HG03066 (cell line): ENCODE measurements around the gene RBM10.

ENCODE experiments used
- ATAC-seq: cut with Tn5 transposase; IDR thresholded peaks from one replicate; pipeline ENCODE4 v1.9.1; 2021; ENCODE audit warnings: low read depth; ENCODE audit not compliant: unreplicated experiment

Gene RBM10

GRCh38 chrX:47194194-47194787, 49.3 kb downstream of the RBM10 start:
- ATAC-seq: no peak

GRCh38 chrX:47196098-47196497, 51.1 kb downstream of the RBM10 start:
- ATAC-seq: no peak

GRCh38 chrX:47197526-47197925, 52.5 kb downstream of the RBM10 start:
- no peak for ATAC-seq

- ATAC-seq: no peak
Measured at GRCh38 chrX:47198026-47198686, 53.1 kb downstream of the RBM10 start.

- ATAC-seq: no peak
Measured at GRCh38 chrX:47198687-47199080, 53.7 kb downstream of the RBM10 start.

- ATAC-seq: no peak
Measured at GRCh38 chrX:47199286-47199685, 54.3 kb downstream of the RBM10 start.

GRCh38 chrX:47200385-47201150, 55.5 kb downstream of the RBM10 start:
- no peak for ATAC-seq

- no peak for ATAC-seq
Measured at GRCh38 chrX:47201345-47201944, 56.4 kb downstream of the RBM10 start.

- ATAC-seq: no peak
Measured at GRCh38 chrX:47202316-47202715, 57.3 kb downstream of the RBM10 start.

GRCh38 chrX:47202877-47203276, 57.9 kb downstream of the RBM10 start:
- no peak for ATAC-seq

- no peak for ATAC-seq
Measured at GRCh38 chrX:47204970-47205369, 59.9 kb downstream of the RBM10 start.

- ATAC-seq: no peak
Measured at GRCh38 chrX:47206316-47206715, 61.3 kb downstream of the RBM10 start.

- no peak for ATAC-seq
Measured at GRCh38 chrX:47208108-47208507, 63.1 kb downstream of the RBM10 start.

- ATAC-seq: no peak
Measured at GRCh38 chrX:47209508-47210238, 64.7 kb downstream of the RBM10 start.

- ATAC-seq: no peak
Measured at GRCh38 chrX:47210661-47211425, 65.8 kb downstream of the RBM10 start.

- no peak for ATAC-seq
Measured at GRCh38 chrX:47212381-47213293, 67.6 kb downstream of the RBM10 start.

- no peak for ATAC-seq
Measured at GRCh38 chrX:47214435-47215077, 69.5 kb downstream of the RBM10 start.

GRCh38 chrX:47215291-47215900, 70.4 kb downstream of the RBM10 start:
- no peak for ATAC-seq
